GM12878 (cell line): ENCODE results near the gene POFUT2. TPM values are rescaled to one million over a fixed set of nuclear protein-coding genes. Genes with fewer than 3 reads are reported as not detected.

Experiments
- ATAC-seq: fragments of 200-7000 bp; cut with Tn5 transposase; 3 replicates; pipeline ENCODE4 v1.9.1; 2020; ENCODE audit warnings: mild to moderate bottlenecking, moderate library complexity
- BruUV-seq: library from RNA; stranded (reverse); fragments of 400-500 nt; replicated peaks from 2 replicates; lab custom pipeline; 2021; lab: Mats Ljungman, UMichigan
- CTCF ChIA-PET: fragments of 300-600 bp; sonication (Branson Sonifier 250); formaldehyde crosslinking; extraction: SDS; loops from one replicate; lab custom pipeline; 2021; ENCODE audit warnings: inconsistent platforms; lab: Yijun Ruan, JAX
- POLR2A ChIA-PET: fragments of 350-600 bp; formaldehyde crosslinking; extraction: SDS; loops from one replicate; lab custom pipeline; 2021; ENCODE audit warnings: inconsistent platforms; lab: Charles Lee
- RAD21 ChIA-PET: fragments of 300-600 bp; sonication (Branson Sonifier 250); formaldehyde crosslinking; loops from one replicate; lab custom pipeline; 2023; ENCODE audit warnings: antibody characterized with exemption; ENCODE audit not compliant: unreplicated experiment; lab: Charles Lee
- SMC1A ChIA-PET: fragments of 300-600 bp; sonication (Branson Sonifier 250); formaldehyde crosslinking; loops from one replicate; lab custom pipeline; 2023; ENCODE audit not compliant: unreplicated experiment, uncharacterized antibody; lab: Charles Lee
- DNase-seq: peaks from one replicate; pipeline ENCODE4 v3.0.0-alpha.2; 2011; ENCODE audit warnings: low read depth, low spot score
- FAIRE-seq: peaks from 3 replicates; lab custom pipeline; 2011; peaks lifted over from hg19 to GRCh38; lab: Jason Lieb, UNC
- H2AFZ ChIP-seq: 2 replicates; pipeline ENCODE4 v1.6.0; 2011; ENCODE audit warnings: low read depth, low read length, control low read depth; ENCODE audit not compliant: control insufficient read depth
- H3K27ac ChIP-seq: 2 replicates; pipeline ENCODE4 v1.5.1; 2011; ENCODE audit warnings: control low read depth; ENCODE audit not compliant: control insufficient read depth, insufficient read depth
- H3K27me3 ChIP-seq, 2 experiments: replicated peaks in 1 of 2; 2 replicates each; pipeline versions ENCODE4 v1.6.0 to v1.6.1; 2011; ENCODE audit warnings: low read length in 1 of 2; ENCODE audit not compliant: control insufficient read depth in 2 of 2, insufficient read depth in 2 of 2
- H3K36me3 ChIP-seq, 2 experiments: 2 replicates each; pipeline ENCODE4 v1.5.1; 2011; ENCODE audit warnings: low read length in 1 of 2; ENCODE audit not compliant: control insufficient read depth in 2 of 2, insufficient read depth in 2 of 2
- H3K4me1 ChIP-seq: 2 replicates; pipeline ENCODE4 v1.6.1; 2011; ENCODE audit warnings: mild to moderate bottlenecking, low read length, moderate library complexity, mixed read lengths; ENCODE audit not compliant: control insufficient read depth, insufficient read depth
- H3K4me2 ChIP-seq: 2 replicates; pipeline ENCODE4 v1.6.0; 2011; ENCODE audit warnings: control low read depth; ENCODE audit not compliant: control insufficient read depth, insufficient read depth
- H3K4me3 ChIP-seq: fragments of 200-600 bp; sonication (generic); 2 replicates; pipeline ENCODE4 v1.5.1; 2016
- H3K79me2 ChIP-seq: 2 replicates; pipeline ENCODE4 v1.6.0; 2011; ENCODE audit warnings: low read length; ENCODE audit not compliant: control insufficient read depth, insufficient read depth
- H3K9ac ChIP-seq: 2 replicates; pipeline ENCODE4 v1.8.0; 2011; ENCODE audit warnings: low read length, control low read depth, mixed read lengths; ENCODE audit not compliant: control insufficient read depth, insufficient read depth
- H3K9me3 ChIP-seq: replicated peaks from 3 replicates; pipeline ENCODE4 v1.5.1; 2011; ENCODE audit warnings: mild to moderate bottlenecking, low read length; ENCODE audit not compliant: control insufficient read depth, insufficient read depth
- H4K20me1 ChIP-seq: 2 replicates; pipeline ENCODE4 v1.6.0; 2011; ENCODE audit not compliant: control insufficient read depth, insufficient read depth
- ATF3 ChIP-seq: IDR thresholded peaks from 2 replicates; pipeline ENCODE4 v1.6.1; 2011; ENCODE audit warnings: low read depth, mild to moderate bottlenecking, low read length, moderate library complexity, borderline replicate concordance; ENCODE audit errors: extremely low read depth
- CBX5 ChIP-seq: sonication (generic); IDR thresholded peaks from 2 replicates; pipeline ENCODE4 v1.6.1; 2016; ENCODE audit warnings: low read depth, moderate library complexity, mild to moderate bottlenecking, inconsistent platforms
- DPF2 ChIP-seq: fragments of 450-650 bp; IDR thresholded peaks from 2 replicates; pipeline ENCODE4 v1.6.1; 2017; ENCODE audit warnings: mild to moderate bottlenecking
- MEF2B ChIP-seq: fragments of 450-650 bp; IDR thresholded peaks from 2 replicates; pipeline ENCODE4 v1.6.1; 2018; ENCODE audit warnings: mild to moderate bottlenecking, moderate library complexity; ENCODE audit not compliant: partially characterized antibody, poor library complexity, severe bottlenecking
- NFYA ChIP-seq: IDR thresholded peaks from 2 replicates; pipeline ENCODE4 v1.6.1; 2011; ENCODE audit warnings: low read depth, mild to moderate bottlenecking, low read length, improper control_type of control experiment, borderline replicate concordance
- NR2F1 ChIP-seq: fragments of 450-650 bp; conservative IDR thresholded peaks from 2 replicates; pipeline ENCODE4 v1.6.1; 2017; ENCODE audit warnings: mild to moderate bottlenecking
- SMAD1 ChIP-seq: fragments of 450-650 bp; IDR thresholded peaks from 2 replicates; pipeline ENCODE4 v1.6.1; 2018; ENCODE audit warnings: mild to moderate bottlenecking, low read depth; ENCODE audit not compliant: partially characterized antibody
- SMAD5 ChIP-seq: IDR thresholded peaks from 2 replicates; pipeline ENCODE4 v1.6.1; 2016; ENCODE audit warnings: antibody characterized with exemption, low read depth
- SPI1 ChIP-seq: IDR thresholded peaks from 2 replicates; pipeline ENCODE4 v1.6.1; 2011; ENCODE audit warnings: low read depth, mild to moderate bottlenecking, low read length, moderate library complexity, borderline replicate concordance; ENCODE audit not compliant: insufficient read depth
- SREBF1 ChIP-seq: IDR thresholded peaks from 2 replicates; pipeline ENCODE4 v1.6.1; 2012; ENCODE audit warnings: mild to moderate bottlenecking, low read length
- WGBS: methylation state at CpG from one replicate; pipeline ENCODE4 v1.1.6; 2016; ENCODE audit warnings: low lambda C conversion rate; ENCODE audit not compliant: insufficient replicate concordance, insufficient coverage; ENCODE audit errors: missing lambda C conversion rate; 5-methylcytosine and 5-hydroxymethylcytosine counted together
- in situ Hi-C: fragments of 300-500 bp; cut with MboI; formaldehyde crosslinking; loops from 9 replicates; pipeline ENCODE4 v1.14.3; 2018; ENCODE audit warnings: mixed read lengths
- intact Hi-C: fragments of 100-400 bp; cut with micrococcal nuclease; formaldehyde crosslinking; loops from one replicate; pipeline ENCODE4 v1.14.2; 2022; ENCODE audit not compliant: unreplicated experiment
- polyA plus RNA-seq, 11 experiments: library from polyadenylated mRNA; depleted of rRNA in 4 of 11; unstranded in 6 of 11; stranded (reverse) in 5 of 11; fragments of >200 nt; fragmentation: Nextera tagmentation in 4 of 11; fragmentation: Illumina TruSeq in 1 of 11; extraction: Ambion mirVana in 4 of 11; extraction: Trizol in 1 of 11; gene quantifications; 1 replicate in 1 of 11; 2 replicates in 10 of 11; pipeline versions ENCODE4 v1.2.1 to v1.2.3, GENCODE V29; 2011 to 2016; ENCODE audit warnings: inconsistent platforms in 2 of 11, missing spikeins in 2 of 11, low read depth in 1 of 11
- total RNA-seq, 4 experiments: library from RNA; depleted of rRNA in 3 of 4; stranded (reverse); fragments of >200 nt in 3 of 4; fragmentation: Illumina TruSeq in 1 of 4; extraction: Trizol in 1 of 4; gene quantifications; 2 replicates each; pipeline versions ENCODE4 v1.2.1 to v1.2.3, GENCODE V29; 2013 to 2021

POFUT2 gene
- total and polyA plus RNA-seq, 10 of the 15 experiments (the other 5 are each of a cell fraction or from before 2014, with no cell fraction given): 1.2 to 15.1 (median 6.8) TPM

GRCh38 chr21:45330075-45330781 lies 42.5 kb upstream of the POFUT2 start:
- no peak for ATAC-seq
- H3K27me3 ChIP-seq: no peaks in the 10 kb centered on the region; a peak in 1 of 4 replicates
- TF ChIP-seq NR2F1: no peak
- TF ChIP-seq ATF3: no peak
- no peak for TF ChIP-seq SMAD1
- no peak for TF ChIP-seq MEF2B
- no peak for TF ChIP-seq SREBF1
- no peak for TF ChIP-seq CBX5
- TF ChIP-seq SPI1: no peak
- TF ChIP-seq NFYA: no peak
- TF ChIP-seq DPF2: no peak
- TF ChIP-seq SMAD5: no peak
- no peak overlapping the region for H3K27ac ChIP-seq
- no peak overlapping the region for H3K9ac ChIP-seq
- H3K9me3 ChIP-seq: no peaks in the 10 kb centered on the region
- ChIA-PET POLR2A (no interaction called here), RAD21 (no interaction called here), CTCF (no interaction called here), SMC1A (no interaction called here)
- no peak for FAIRE-seq
- in situ Hi-C loops: no loop called here
- no peaks in the 10 kb centered on the region for H3K79me2 ChIP-seq
- no peaks in the 10 kb centered on the region for H4K20me1 ChIP-seq
- WGBS: 28% methylated on average over 15 of the region's 15 CpGs
- no peak overlapping the region for H2AFZ ChIP-seq
- no peak for DNase-seq
- intact Hi-C loops: no loop called here
- H3K36me3 ChIP-seq: no peaks in the 10 kb centered on the region
- no peak overlapping the region for H3K4me2 ChIP-seq
- H3K4me1 ChIP-seq: peaks cover 17% of the 10 kb centered on the region
- H3K4me3 ChIP-seq: no peak overlapping the region
- BruUV-seq: no TSS peak
